Glomerular visceral epithelial cell (primary cell): ENCODE data around the gene CSAG1.
"Not testable (repeated sequence)": the region's sequence is repeated elsewhere in the genome, so short reads cannot be mapped to it uniquely, and the experiment has no call there.

Source experiments
- DNase-seq: peaks from one replicate; pipeline ENCODE4 v3.0.0-alpha.2; 2016; ENCODE audit errors: extremely low spot score

Gene CSAG1

GRCh38 chrX:152733261-152733975 lies at the start of gene CSAG1, which contains the start of gene MAGEA12:
CSAG1 (minus strand) TSS chrX:152733721; CDS start chrX:152732460, 1,261 bp downstream.
MAGEA12 (plus strand) TSS chrX:152733757; CDS start chrX:152736162, 2,405 bp downstream.
- no peak for DNase-seq

GRCh38 chrX:152769549-152770289 lies 36.2 kb upstream of the CSAG1 start, which contains the start of gene MAGEA6:
MAGEA6 (minus strand) TSS chrX:152769689; CDS start chrX:152767650, 2,039 bp downstream.
- not testable (repeated sequence) for DNase-seq

GRCh38 chrX:152766562-152766961 lies 33.0 kb upstream of the CSAG1 start:
- not testable (repeated sequence) for DNase-seq

- DNase-seq: not testable (repeated sequence)
Observed at GRCh38 chrX:152761582-152761981, 28.1 kb upstream of the CSAG1 start.

GRCh38 chrX:152759544-152759943 lies 26.0 kb upstream of the CSAG1 start:
- not testable (repeated sequence) for DNase-seq

GRCh38 chrX:152758918-152759317 lies 25.4 kb upstream of the CSAG1 start, which contains the start of gene CSAG3:
CSAG3 (plus strand) TSS chrX:152759218.
- DNase-seq: not testable (repeated sequence)

GRCh38 chrX:152754871-152755270 lies 21.4 kb upstream of the CSAG1 start:
- DNase-seq: not testable (repeated sequence)

- not testable (repeated sequence) for DNase-seq
Observed at GRCh38 chrX:152753686-152754650, 20.4 kb upstream of the CSAG1 start, which contains the start of gene MAGEA2. MAGEA2 (minus strand) TSS chrX:152753842; CDS start chrX:152751363, 2,479 bp downstream.

GRCh38 chrX:152738560-152738959 lies 5.0 kb upstream of the CSAG1 start:
- DNase-seq: no peak

- DNase-seq: not testable (repeated sequence)
Observed at GRCh38 chrX:152736528-152736927, 3.0 kb upstream of the CSAG1 start.

GRCh38 chrX:152735860-152736511 lies 2.5 kb upstream of the CSAG1 start:
- DNase-seq: no peak

- no peak for DNase-seq
Observed at GRCh38 chrX:152735101-152735500, 1.6 kb upstream of the CSAG1 start.

- not testable (repeated sequence) for DNase-seq
Observed at GRCh38 chrX:152734143-152734858, 780 bp upstream of the CSAG1 start.

- no peak for DNase-seq
Observed at GRCh38 chrX:152725409-152725808, 8.1 kb downstream of the CSAG1 start.

GRCh38 chrX:152713815-152714787 lies 19.4 kb downstream of the CSAG1 start, which contains the start of gene MAGEA2B:
MAGEA2B (plus strand) TSS chrX:152714628; CDS start chrX:152717107, 2,479 bp downstream.
- not testable (repeated sequence) for DNase-seq

GRCh38 chrX:152713195-152713594 lies 20.3 kb downstream of the CSAG1 start:
- DNase-seq: not testable (repeated sequence)

- not testable (repeated sequence) for DNase-seq
Observed at GRCh38 chrX:152709173-152709572, 24.3 kb downstream of the CSAG1 start, which contains the start of gene CSAG2. CSAG2 (minus strand) TSS chrX:152709273; CDS start chrX:152709112, 161 bp downstream.

- DNase-seq: not testable (repeated sequence)
Observed at GRCh38 chrX:152706500-152706899, 27.0 kb downstream of the CSAG1 start.

GRCh38 chrX:152700390-152700789 lies 33.1 kb downstream of the CSAG1 start:
- DNase-seq: not testable (repeated sequence)
